ENCODE measurements around the gene PRRX2. TPM values are rescaled to one million over a fixed set of nuclear protein-coding genes. Genes with fewer than 3 reads are reported as not detected.
"Not testable (repeated sequence)": the region's sequence is repeated elsewhere in the genome, so short reads cannot be mapped to it uniquely, and the experiment has no call there.

PRRX2 gene
- total RNA-seq, 1 experiment from 2014 or later = not detected

DNA sequence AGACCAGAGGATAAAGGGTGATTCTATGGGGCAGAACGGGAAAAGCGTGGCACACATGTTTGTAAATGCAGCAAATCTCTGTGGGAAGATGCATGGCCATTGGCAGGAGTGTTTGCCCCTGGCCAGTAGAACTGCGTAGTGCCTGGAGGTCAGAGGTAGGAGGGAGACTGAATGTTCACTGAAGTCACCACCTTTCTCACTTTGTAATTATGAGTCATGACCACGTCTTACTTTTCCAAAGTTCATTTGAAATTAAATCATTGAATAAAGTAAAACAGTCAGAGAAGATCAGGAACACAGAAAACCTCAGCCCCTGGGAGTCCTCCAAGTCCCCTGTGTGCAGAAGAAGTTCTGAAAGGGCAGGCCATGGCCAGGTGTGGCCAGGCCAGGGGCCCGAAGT is 82.8 kb downstream of the PRRX2 start:
- peaks cover 11% of the 10 kb centered on the region for H3K4me1 Mint-ChIP-seq (ENCODE audit: low read depth, unreplicated experiment)
- peaks cover 6% of the 10 kb centered on the region for H3K36me3 Mint-ChIP-seq (ENCODE audit: insufficient read depth, unreplicated experiment)
- no peak overlapping the region for H3K27ac Mint-ChIP-seq (ENCODE audit: unreplicated experiment)
- DNase-seq = no peak
- no TSS peak for BruUV-seq (replicated peaks)
- no peak for TF ChIP-seq CTCF (IDR thresholded peaks at IDR 0.05; ENCODE audit: unreplicated experiment)
- H3K4me3 Mint-ChIP-seq (ENCODE audit: low read depth, unreplicated experiment) = no peak overlapping the region
- CTCF ChIA-PET = no interaction called here
- intact Hi-C loops (cut with micrococcal nuclease; ENCODE audit: unreplicated experiment) = no loop called here
- H3K9me3 Mint-ChIP-seq (ENCODE audit: low read depth, unreplicated experiment) = no peaks in the 10 kb centered on the region
- H3K27me3 Mint-ChIP-seq (ENCODE audit: unreplicated experiment) = no peaks in the 10 kb centered on the region

DNA sequence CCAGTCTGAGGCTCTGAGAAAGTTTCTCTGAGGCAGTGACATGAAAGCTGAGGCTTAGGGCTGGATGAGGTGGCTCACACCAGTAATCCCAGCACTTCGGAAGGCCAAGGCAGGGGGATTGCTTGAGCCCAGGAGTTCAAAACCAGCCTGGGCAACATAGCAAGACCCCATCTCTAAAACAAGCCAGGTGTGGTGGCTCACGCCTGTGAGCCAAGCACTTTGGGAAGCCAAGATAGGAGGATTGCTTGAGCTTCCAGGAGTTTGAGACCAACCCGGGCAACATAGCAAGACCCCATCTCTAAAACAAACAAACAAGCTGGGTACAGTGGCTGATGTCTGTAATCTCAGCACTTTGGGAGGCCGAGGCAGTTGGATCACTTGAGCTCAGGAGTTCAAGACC is 83.6 kb downstream of the PRRX2 start:
- H3K9me3 Mint-ChIP-seq (ENCODE audit: low read depth, unreplicated experiment); H3K27ac Mint-ChIP-seq (ENCODE audit: unreplicated experiment); CTCF ChIA-PET; H3K27me3 Mint-ChIP-seq (ENCODE audit: unreplicated experiment); BruUV-seq (replicated peaks); intact Hi-C loops (cut with micrococcal nuclease; ENCODE audit: unreplicated experiment); H3K36me3 Mint-ChIP-seq (ENCODE audit: insufficient read depth, unreplicated experiment); H3K4me3 Mint-ChIP-seq (ENCODE audit: low read depth, unreplicated experiment); DNase-seq: not testable (repeated sequence)
- H3K4me1 Mint-ChIP-seq (ENCODE audit: low read depth, unreplicated experiment) = peaks cover 18% of the 10 kb centered on the region

DNA sequence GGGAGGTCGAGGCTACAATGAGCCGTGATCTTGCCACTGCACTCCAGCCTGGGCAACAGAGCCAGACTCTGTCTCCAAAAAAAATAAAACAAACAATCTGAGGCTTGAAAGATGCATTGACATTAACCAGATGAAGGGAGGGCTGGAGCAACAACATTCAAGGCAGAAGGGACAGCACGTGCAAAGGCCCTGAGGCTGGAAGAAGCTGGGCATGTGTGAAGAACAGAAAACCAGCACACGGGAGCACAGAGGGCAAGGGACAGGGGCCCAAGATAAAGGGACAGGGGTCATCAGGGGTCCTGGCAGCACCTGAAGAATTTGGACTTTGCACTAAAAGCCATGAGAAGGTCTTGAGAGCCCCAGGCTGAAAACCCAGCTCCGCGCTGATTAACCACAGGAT is 84.1 kb downstream of the PRRX2 start:
- no peak overlapping the region for H3K4me3 Mint-ChIP-seq (ENCODE audit: low read depth, unreplicated experiment)

GRCh38 chr9:129750013-129750638 is 84.7 kb downstream of the PRRX2 start:
- no TSS peak for BruUV-seq (replicated peaks)
- CTCF ChIA-PET = interaction anchor here (1.1 kb wide), 1 partner anchor 12 kb away, joined by 3 read pairs; no protein-coding TSS in a partner anchor
- Mint-ChIP-seq H3K36me3 (ENCODE audit: insufficient read depth, unreplicated experiment) (peaks cover 6% of the 10 kb centered on the region), H3K9me3 (ENCODE audit: low read depth, unreplicated experiment) (no peaks in the 10 kb centered on the region), H3K27ac (ENCODE audit: unreplicated experiment) (no peak overlapping the region), H3K27me3 (ENCODE audit: unreplicated experiment) (no peaks in the 10 kb centered on the region), H3K4me3 (ENCODE audit: low read depth, unreplicated experiment) (no peak overlapping the region), H3K4me1 (ENCODE audit: low read depth, unreplicated experiment) (peaks cover 18% of the 10 kb centered on the region)
- TF ChIP-seq CTCF (IDR thresholded peaks at IDR 0.05; ENCODE audit: unreplicated experiment) = no peak
- DNase-seq = no peak
- intact Hi-C loops (cut with micrococcal nuclease; ENCODE audit: unreplicated experiment) = no loop called here

More for the DNA sequence above, 84.1 kb downstream of the PRRX2 start:
- Mint-ChIP-seq H3K36me3 (ENCODE audit: insufficient read depth, unreplicated experiment) (peaks cover 6% of the 10 kb centered on the region), H3K4me1 (ENCODE audit: low read depth, unreplicated experiment) (peaks cover 18% of the 10 kb centered on the region), H3K27me3 (ENCODE audit: unreplicated experiment) (no peaks in the 10 kb centered on the region), H3K27ac (ENCODE audit: unreplicated experiment) (no peak overlapping the region), H3K9me3 (ENCODE audit: low read depth, unreplicated experiment) (no peaks in the 10 kb centered on the region)
- TF ChIP-seq CTCF (IDR thresholded peaks at IDR 0.05; ENCODE audit: unreplicated experiment) = no peak
- DNase-seq = no peak
- CTCF ChIA-PET = no interaction called here
- intact Hi-C loops (cut with micrococcal nuclease; ENCODE audit: unreplicated experiment) = no loop called here
- no TSS peak for BruUV-seq (replicated peaks)
